Measurements from ENCODE around the gene SNRPB2. TPM values are rescaled to one million over a fixed set of nuclear protein-coding genes. Genes with fewer than 3 reads are reported as not detected.
A peak's percentile ranks its signal among the peaks of the same experiment; 100 is the strongest.

Gene SNRPB2
- total RNA-seq, 2 experiments from 2014 or later, result 50.0 to 97.2 TPM

DNA sequence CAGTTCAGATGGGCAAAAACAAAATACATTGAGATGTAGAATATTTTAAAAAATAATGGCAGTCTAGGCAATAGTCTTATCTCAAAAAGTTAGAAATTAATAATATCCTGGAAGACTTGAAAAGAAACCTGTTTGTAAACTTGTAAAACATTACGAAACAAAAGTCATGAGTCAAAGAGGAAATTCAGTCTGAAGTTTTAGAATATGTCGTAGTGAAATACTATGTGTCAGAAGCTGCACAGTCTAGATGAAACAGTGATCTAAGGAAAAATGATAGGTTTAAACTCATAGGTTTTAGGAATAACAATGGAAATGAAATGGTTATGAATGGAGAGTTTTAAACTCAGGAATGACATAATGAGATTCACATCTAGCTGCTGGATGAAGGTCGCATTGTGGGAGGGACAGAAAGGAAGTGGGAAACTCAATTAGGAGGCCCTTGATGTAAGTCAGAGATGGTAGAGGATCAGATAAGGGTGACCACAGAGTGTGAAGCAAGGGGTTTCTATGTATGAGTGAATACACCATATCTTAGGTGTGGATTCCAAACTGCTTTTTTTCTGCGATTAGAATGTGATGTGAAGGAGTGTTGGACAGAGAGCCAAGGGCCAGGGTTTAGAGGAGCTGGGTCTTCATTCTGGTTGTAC lies 2.8 kb downstream of the SNRPB2 start:
- Histone ChIP-seq H2AFZ (ENCODE audit: low read length) (no peak overlapping the region), H3K4me3 (ENCODE audit: low read depth, low read length, poor library complexity, severe bottlenecking) (no peak overlapping the region), H3K9me2 (ENCODE audit: insufficient read depth, low read length) (no peaks in the 10 kb centered on the region), H3K4me2 (ENCODE audit: low read length) (no peak overlapping the region), H3K79me2 (ENCODE audit: insufficient read depth, low read depth, low read length) (peaks cover 43% of the 10 kb centered on the region), H3K9me3 (ENCODE audit: low read length) (peaks cover 10% of the 10 kb centered on the region; the same call in 1 of the 2 replicates), H4K20me1 (ENCODE audit: insufficient read depth, low read length) (peaks cover 17% of the 10 kb centered on the region; the same call in 1 of the 2 replicates), H3K36me3 (ENCODE audit: insufficient read depth, low read length) (peaks cover 69% of the 10 kb centered on the region), H3K4me1 (ENCODE audit: insufficient read depth, low read length, poor library complexity, severe bottlenecking) (peaks cover 16% of the 10 kb centered on the region), H3K27ac (ENCODE audit: low read depth, low read length, poor library complexity, severe bottlenecking) (no peak overlapping the region)
- ChIA-PET POLR2A (interaction anchor here (0.6 to 1.0 kb wide), 2 partner anchors 9 to 187 kb away, joined by 4 read pairs; no protein-coding TSS in a partner anchor), CTCF (ENCODE audit: unreplicated experiment) (no interaction called here)
- intact Hi-C loops (cut with micrococcal nuclease; ENCODE audit: unreplicated experiment), result no loop called here
- TF ChIP-seq, protein P1, sequence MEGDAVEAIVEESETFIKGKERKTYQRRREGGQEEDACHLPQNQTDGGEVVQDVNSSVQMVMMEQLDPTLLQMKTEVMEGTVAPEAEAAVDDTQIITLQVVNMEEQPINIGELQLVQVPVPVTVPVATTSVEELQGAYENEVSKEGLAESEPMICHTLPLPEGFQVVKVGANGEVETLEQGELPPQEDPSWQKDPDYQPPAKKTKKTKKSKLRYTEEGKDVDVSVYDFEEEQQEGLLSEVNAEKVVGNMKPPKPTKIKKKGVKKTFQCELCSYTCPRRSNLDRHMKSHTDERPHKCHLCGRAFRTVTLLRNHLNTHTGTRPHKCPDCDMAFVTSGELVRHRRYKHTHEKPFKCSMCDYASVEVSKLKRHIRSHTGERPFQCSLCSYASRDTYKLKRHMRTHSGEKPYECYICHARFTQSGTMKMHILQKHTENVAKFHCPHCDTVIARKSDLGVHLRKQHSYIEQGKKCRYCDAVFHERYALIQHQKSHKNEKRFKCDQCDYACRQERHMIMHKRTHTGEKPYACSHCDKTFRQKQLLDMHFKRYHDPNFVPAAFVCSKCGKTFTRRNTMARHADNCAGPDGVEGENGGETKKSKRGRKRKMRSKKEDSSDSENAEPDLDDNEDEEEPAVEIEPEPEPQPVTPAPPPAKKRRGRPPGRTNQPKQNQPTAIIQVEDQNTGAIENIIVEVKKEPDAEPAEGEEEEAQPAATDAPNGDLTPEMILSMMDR (conservative IDR thresholded peaks at IDR 0.05; ENCODE audit: low read length), result no peak
- no peak for TF ChIP-seq EZH2phosphoT487 (IDR thresholded peaks at IDR 0.05; ENCODE audit: borderline replicate concordance, low read depth, low read length)
- no TSS peak for BruUV-seq (replicated peaks)
- no peak for DNase-seq (ENCODE audit: low spot score)

DNA sequence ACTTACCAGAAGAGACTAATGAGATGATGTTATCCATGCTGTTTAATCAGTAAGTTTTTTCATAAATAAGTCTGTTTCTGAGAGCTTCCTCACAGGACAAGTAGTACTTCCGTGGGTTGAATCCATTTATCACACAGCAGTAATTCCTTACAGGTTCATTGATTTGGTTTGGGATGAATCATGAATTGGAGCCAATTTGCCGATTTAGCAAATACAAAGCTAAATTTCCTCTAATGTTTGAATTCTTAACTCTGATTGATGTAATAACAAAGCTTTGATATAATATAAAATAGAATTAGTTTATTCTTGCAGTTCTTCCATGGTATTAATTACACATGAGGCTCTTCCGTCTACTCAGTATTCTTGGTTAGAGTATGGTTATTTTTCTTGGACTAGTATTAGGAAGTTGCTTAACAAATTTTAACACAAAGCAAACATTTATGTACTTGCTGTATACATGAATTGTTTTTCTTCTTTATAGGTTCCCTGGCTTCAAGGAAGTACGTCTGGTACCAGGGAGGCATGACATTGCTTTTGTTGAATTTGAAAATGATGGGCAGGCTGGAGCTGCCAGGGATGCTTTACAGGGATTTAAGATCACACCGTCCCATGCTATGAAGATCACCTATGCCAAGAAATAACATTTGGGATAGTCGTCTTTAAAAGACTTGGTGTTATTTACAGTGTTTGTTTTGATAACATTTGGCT lies 10.7 kb downstream of the SNRPB2 start:
- intact Hi-C loops (cut with micrococcal nuclease; ENCODE audit: unreplicated experiment), result no loop called here
- Histone ChIP-seq H3K9me2 (ENCODE audit: insufficient read depth, low read length) (no peaks in the 10 kb centered on the region), H3K9me3 (ENCODE audit: low read length) (no peaks in the 10 kb centered on the region), H3K4me2 (ENCODE audit: low read length) (no peak overlapping the region), H3K36me3 (ENCODE audit: insufficient read depth, low read length) (peaks cover 75% of the 10 kb centered on the region), H3K27ac (ENCODE audit: low read depth, low read length, poor library complexity, severe bottlenecking) (no peak overlapping the region), H3K4me1 (ENCODE audit: insufficient read depth, low read length, poor library complexity, severe bottlenecking) (no peaks in the 10 kb centered on the region), H2AFZ (ENCODE audit: low read length) (no peak overlapping the region), H4K20me1 (ENCODE audit: insufficient read depth, low read length) (0 out of 2 replicates have a peak, but pooled peaks cover 5% of the 10 kb centered on the region), H3K4me3 (ENCODE audit: low read depth, low read length, poor library complexity, severe bottlenecking) (no peak overlapping the region), H3K79me2 (ENCODE audit: insufficient read depth, low read depth, low read length) (peaks cover 4% of the 10 kb centered on the region; the same call in 1 of the 2 replicates)
- TSS peak; percentile 39 for BruUV-seq (replicated peaks)
- DNase-seq (ENCODE audit: low spot score), result no peak
- TF ChIP-seq EZH2phosphoT487 (IDR thresholded peaks at IDR 0.05; ENCODE audit: borderline replicate concordance, low read depth, low read length), result no peak
- TF ChIP-seq, protein P1 (conservative IDR thresholded peaks at IDR 0.05; ENCODE audit: low read length), result no peak
- ChIA-PET CTCF (ENCODE audit: unreplicated experiment) (no interaction called here), POLR2A (interaction anchor here (0.8 to 1.9 kb wide), 3 partner anchors 10 to 30 kb away, joined by 3 to 4 read pairs (median 4); no protein-coding TSS in a partner anchor)

Data from OCI-LY7 (cell line).